ENCODE data around the gene FPGS. TPM values are rescaled to one million over a fixed set of nuclear protein-coding genes. Genes with fewer than 3 reads are reported as not detected.
A peak's percentile ranks its signal among the peaks of the same experiment; 100 is the strongest.

FPGS gene
- total RNA-seq, 4 donors from 2014 or later = 38.2 to 52.0 (median 47.0) TPM

GRCh38 chr9:127776195-127776923, 26.3 kb upstream of the FPGS start:
- TF ChIP-seq CTCF (IDR thresholded peaks at IDR 0.05) (no peak), POLR2A (IDR thresholded peaks at IDR 0.05) (peak in 1 of 4 donors; percentile 11)
- Histone ChIP-seq H3K9me3 (no peaks in the 10 kb centered on the region), H3K27ac (peak overlapping the region; percentile 34 to 78 (median 57)), H3K36me3 (no peaks in the 10 kb centered on the region), H3K27me3 (no peaks in the 10 kb centered on the region), H3K4me3 (peak overlapping the region; percentile 12 to 59 (median 32)), H3K4me1 (peaks cover 0 to 32% (median 13%) of the 10 kb centered on the region in 3 donors)
- no peak for DNase-seq
- 43 to 81% methylated on average over 6 to 8 of the region's 15 CpGs for WGBS, 2 donors
- intact Hi-C loops (cut with DNase I) = no loop called here

- no peaks in the 10 kb centered on the region for H3K27me3 ChIP-seq
- TF ChIP-seq CTCF (IDR thresholded peaks at IDR 0.05) (no peak), POLR2A (IDR thresholded peaks at IDR 0.05) (no peak)
- H3K9me3 ChIP-seq = no peaks in the 10 kb centered on the region
- no peaks in the 10 kb centered on the region for H3K36me3 ChIP-seq
- 54% methylated on average over 3 of the region's 5 CpGs for WGBS, 2 donors
- peak overlapping the region; percentile 12 to 59 (median 32) for H3K4me3 ChIP-seq
- H3K4me1 ChIP-seq = peaks cover 0 to 26% (median 9%) of the 10 kb centered on the region in 3 donors
- DNase-seq = no peak
- peak overlapping the region; percentile 34 to 78 (median 57) for H3K27ac ChIP-seq
- intact Hi-C loops (cut with DNase I) = no loop called here
Measured at GRCh38 chr9:127776924-127777289, 25.8 kb upstream of the FPGS start.

GRCh38 chr9:127777368-127777980, 25.2 kb upstream of the FPGS start:
- Histone ChIP-seq H3K4me3 (peak overlapping the region; percentile 12 to 59 (median 32)), H3K9me3 (no peaks in the 10 kb centered on the region), H3K4me1 (peaks cover 0 to 28% (median 9%) of the 10 kb centered on the region in 3 donors), H3K27ac (peak overlapping the region; percentile 34 to 78 (median 64)), H3K36me3 (no peaks in the 10 kb centered on the region), H3K27me3 (no peaks in the 10 kb centered on the region)
- intact Hi-C loops (cut with DNase I) = no loop called here
- DNase-seq = no peak
- TF ChIP-seq POLR2A (IDR thresholded peaks at IDR 0.05) = no peak
- TF ChIP-seq CTCF (IDR thresholded peaks at IDR 0.05) = no peak
- WGBS, 2 donors = 63 to 73% methylated on average over 11 of the region's 18 CpGs

- Histone ChIP-seq H3K4me3 (peak within 1 kb of the TSS; percentile 1 to 59 (median 32)), H3K36me3 (no peaks in the 10 kb centered on the region), H3K9me3 (no peaks in the 10 kb centered on the region), H3K27me3 (no peaks in the 10 kb centered on the region), H3K27ac (peak within 1 kb of the TSS; percentile 51 to 88 (median 67)), H3K4me1 (peaks cover 0 to 38% (median 13%) of the 10 kb centered on the region in 3 donors)
- DNase-seq = no peak
- intact Hi-C loops (cut with DNase I) = no loop called here
- WGBS, 2 donors = 40 to 61% methylated on average over 6 to 8 of the region's 13 CpGs
- TF ChIP-seq POLR2A (IDR thresholded peaks at IDR 0.05) (peak in 1 of 4 donors; percentile 42), CTCF (IDR thresholded peaks at IDR 0.05) (no peak)
Measured at GRCh38 chr9:127778280-127779135, 24.2 kb upstream of the FPGS start, which contains the start of gene SH2D3C. SH2D3C (minus strand) TSS chr9:127778666; CDS start chr9:127778627, 39 bp downstream.
